HG02870 (cell line): ENCODE data around the gene SAA4.
"Not testable (repeated sequence)": the region's sequence is repeated elsewhere in the genome, so short reads cannot be mapped to it uniquely, and the experiment has no call there.

Experiments used
- ATAC-seq: cut with Tn5 transposase; IDR thresholded peaks from one replicate; pipeline ENCODE4 v1.9.1; 2021; ENCODE audit warnings: mild to moderate bottlenecking, moderate library complexity; ENCODE audit not compliant: unreplicated experiment

Gene SAA4

GRCh38 chr11:18236664-18237356 lies at the start of gene SAA4:
SAA4 (minus strand) TSS chr11:18236802; CDS start chr11:18235926, 876 bp downstream.
- no peak for ATAC-seq

GRCh38 chr11:18285841-18286240 lies 49.2 kb upstream of the SAA4 start:
- no peak for ATAC-seq

GRCh38 chr11:18282626-18283025 lies 46.0 kb upstream of the SAA4 start:
- no peak for ATAC-seq

- peak; percentile 90 for ATAC-seq
These were observed 43.9 kb upstream of the SAA4 start for GRCh38 chr11:18280438-18281045.

- no peak for ATAC-seq
These were observed 41.1 kb upstream of the SAA4 start for GRCh38 chr11:18277565-18278271.

GRCh38 chr11:18271206-18271605 lies 34.6 kb upstream of the SAA4 start:
- ATAC-seq, result no peak

GRCh38 chr11:18270102-18270501 lies 33.5 kb upstream of the SAA4 start:
- no peak for ATAC-seq

- ATAC-seq, result not testable (repeated sequence)
These were observed 32.6 kb upstream of the SAA4 start for GRCh38 chr11:18269252-18269651.

- peak; percentile 38 for ATAC-seq
These were observed 30.9 kb upstream of the SAA4 start for GRCh38 chr11:18267335-18268133.

GRCh38 chr11:18265949-18266348 lies 29.3 kb upstream of the SAA4 start, which contains the start of gene SAA1:
SAA1 (plus strand) TSS chr11:18266264; CDS start chr11:18266888, 624 bp downstream.
- ATAC-seq, result no peak

GRCh38 chr11:18264677-18265555 lies 28.3 kb upstream of the SAA4 start:
- no peak for ATAC-seq

- peak; percentile 45 for ATAC-seq
These were observed 27.4 kb upstream of the SAA4 start for GRCh38 chr11:18264035-18264434.

- not testable (repeated sequence) for ATAC-seq
These were observed 26.2 kb upstream of the SAA4 start for GRCh38 chr11:18262681-18263350.

GRCh38 chr11:18261721-18262120 lies 25.1 kb upstream of the SAA4 start:
- ATAC-seq, result no peak

GRCh38 chr11:18259259-18259658 lies 22.7 kb upstream of the SAA4 start:
- no peak for ATAC-seq

GRCh38 chr11:18254781-18255361 lies 18.3 kb upstream of the SAA4 start:
- ATAC-seq, result no peak

- ATAC-seq, result no peak
These were observed 17.3 kb upstream of the SAA4 start for GRCh38 chr11:18253778-18254338.

GRCh38 chr11:18253233-18253632 lies 16.6 kb upstream of the SAA4 start:
- ATAC-seq, result no peak

GRCh38 chr11:18248561-18248960 lies 12.0 kb upstream of the SAA4 start, which contains the start of gene SAA2:
SAA2 (minus strand) TSS chr11:18248668; CDS start chr11:18248011, 657 bp downstream.
- no peak for ATAC-seq
